ENCODE results near the gene TXNDC17.
"Not testable (repeated sequence)": the region's sequence is repeated elsewhere in the genome, so short reads cannot be mapped to it uniquely, and the experiment has no call there.

The TXNDC17 gene

GRCh38 chr17:6640536-6641246 lies at the start of gene TXNDC17, which contains the start of gene KIAA0753:
TXNDC17 (plus strand) TSS chr17:6641060; CDS start chr17:6641083, 23 bp downstream.
KIAA0753 (minus strand) TSS chr17:6640711; CDS start chr17:6635103, 5,608 bp downstream.
- peak; percentile 83 to 84 for DNase-seq (ENCODE audit: low read depth in 2 of 2, low spot score in 1 of 2)

DNA sequence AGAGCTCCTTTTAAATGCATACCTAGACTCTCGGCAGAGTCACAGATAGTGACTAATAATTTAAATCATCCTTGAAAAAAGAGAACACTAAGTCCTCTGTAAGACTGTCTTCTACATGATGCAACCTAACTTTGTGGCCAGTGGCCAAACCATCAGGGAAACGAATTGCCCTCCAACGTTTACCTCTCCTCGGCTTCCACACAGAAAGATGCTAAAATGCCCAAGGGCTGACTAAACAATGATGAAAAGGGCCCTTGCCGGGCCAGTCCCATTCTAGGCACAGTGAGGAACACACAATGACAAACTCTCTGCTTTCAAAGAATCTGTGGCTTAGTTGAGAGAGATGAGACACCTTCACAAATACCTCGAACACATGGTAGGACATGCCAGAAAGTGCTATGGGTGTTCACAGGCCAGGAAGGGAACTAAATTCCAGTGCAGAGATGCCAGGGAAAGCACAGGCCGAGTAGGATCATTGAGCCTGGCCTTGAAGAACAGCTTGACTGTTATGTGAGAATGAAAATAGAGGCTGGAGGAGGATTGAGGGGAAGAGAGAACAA lies 49.2 kb upstream of the TXNDC17 start:
- no peak for DNase-seq (ENCODE audit: low read depth in 2 of 2, low spot score in 1 of 2)

DNA sequence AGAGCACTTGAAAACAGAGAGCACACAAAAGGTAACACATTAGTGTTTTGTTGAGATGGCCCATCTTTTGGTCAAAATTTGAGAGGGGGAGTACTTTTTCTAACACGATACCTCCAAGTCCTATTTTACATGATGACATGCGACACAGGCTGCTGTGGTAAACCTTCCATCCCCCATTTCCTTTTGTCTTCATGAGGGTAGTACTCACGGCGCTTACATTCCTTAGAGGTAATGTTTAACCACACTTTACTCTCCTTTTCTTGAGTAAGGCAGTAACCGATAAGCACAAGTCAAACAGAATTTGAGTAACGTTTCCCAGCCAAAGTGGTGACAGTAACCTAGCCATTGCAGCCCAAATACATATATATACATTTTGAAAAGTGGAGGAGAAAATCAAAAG lies 48.7 kb upstream of the TXNDC17 start:
- no peak for DNase-seq (ENCODE audit: low read depth in 2 of 2, low spot score in 1 of 2)

DNA sequence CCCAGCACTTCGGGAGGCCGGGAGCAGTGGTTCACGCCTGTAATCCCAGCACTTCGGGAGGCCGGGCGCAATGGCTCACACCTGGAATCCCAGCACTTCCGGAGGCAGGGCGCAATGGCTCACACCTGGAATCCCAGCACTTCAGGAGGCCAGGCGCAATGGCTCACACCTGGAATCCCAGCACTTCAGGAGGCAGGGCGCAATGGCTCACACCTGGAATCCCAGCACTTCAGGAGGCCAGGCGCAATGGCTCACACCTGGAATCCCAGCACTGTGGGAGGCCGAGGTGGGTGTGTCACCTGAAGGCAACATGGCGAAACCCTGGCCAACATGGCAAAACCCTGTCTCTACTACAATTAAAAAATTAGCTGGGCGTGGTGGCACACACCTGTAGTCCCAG lies 47.5 kb upstream of the TXNDC17 start:
- DNase-seq (ENCODE audit: low read depth in 2 of 2, low spot score in 1 of 2): not testable (repeated sequence)

DNA sequence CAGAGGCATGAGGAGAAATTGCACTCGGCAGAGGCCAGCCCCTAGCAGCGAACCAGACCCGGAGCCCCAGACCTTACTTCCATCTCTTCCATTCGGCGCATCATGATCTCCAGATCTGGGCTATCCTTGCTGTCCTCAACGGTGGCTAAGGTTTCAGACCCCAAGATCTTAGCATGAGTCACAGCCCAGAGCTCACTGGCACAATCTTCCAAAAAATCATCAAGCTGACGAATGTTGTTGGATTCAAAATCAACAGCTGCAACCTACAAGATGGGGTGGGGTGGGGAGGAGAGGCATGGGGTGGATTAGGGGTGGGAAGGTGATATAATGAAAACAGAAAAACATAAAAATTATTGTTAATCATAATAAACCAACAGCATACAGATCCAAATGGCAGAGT lies 44.8 kb upstream of the TXNDC17 start:
- DNase-seq (ENCODE audit: low read depth in 2 of 2, low spot score in 1 of 2): no peak

- no peak for DNase-seq (ENCODE audit: low read depth in 2 of 2, low spot score in 1 of 2)
Measured at GRCh38 chr17:6596511-6596910, 44.3 kb upstream of the TXNDC17 start.

DNA sequence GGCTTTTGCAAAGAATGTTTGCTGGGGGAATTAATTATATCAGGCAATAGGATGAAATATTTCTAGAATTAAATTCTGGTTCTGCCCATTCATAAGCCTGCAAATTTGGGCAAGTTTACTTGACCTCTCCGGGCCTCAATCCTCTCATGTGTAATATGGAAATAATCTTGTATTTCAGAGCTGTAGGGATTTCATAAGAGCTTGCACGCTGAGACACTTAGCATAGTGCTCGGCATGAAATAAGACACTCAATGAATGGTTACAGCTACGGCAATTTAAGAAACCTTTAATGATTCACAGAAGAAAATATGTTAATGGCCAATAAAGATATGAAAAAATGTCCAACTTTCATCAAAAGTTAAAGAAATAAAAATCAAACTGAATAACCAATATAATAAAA lies 43.9 kb upstream of the TXNDC17 start:
- no peak for DNase-seq (ENCODE audit: low read depth in 2 of 2, low spot score in 1 of 2)

DNA sequence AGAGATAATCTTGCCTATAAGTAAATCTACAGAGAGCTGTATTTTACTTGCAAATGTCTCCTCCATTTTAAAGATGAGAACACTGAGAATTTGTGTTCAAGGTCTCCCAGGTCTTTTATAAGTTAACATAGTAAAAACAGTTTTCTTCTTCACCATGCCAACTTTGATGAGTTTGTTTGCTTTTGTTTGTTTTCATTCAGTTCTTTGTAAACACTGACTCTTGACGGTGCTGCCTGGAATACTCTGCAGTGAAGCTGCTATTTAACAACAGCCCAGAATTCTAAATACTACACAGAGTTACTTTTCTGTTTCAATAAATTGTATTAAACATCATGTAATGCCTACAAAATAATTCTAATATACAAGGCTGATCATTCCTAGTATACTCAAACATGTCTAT lies 43.1 kb upstream of the TXNDC17 start:
- DNase-seq (ENCODE audit: low read depth in 2 of 2, low spot score in 1 of 2): no peak

- DNase-seq (ENCODE audit: low read depth in 2 of 2, low spot score in 1 of 2): no peak
Measured at GRCh38 chr17:6599364-6599763, 41.5 kb upstream of the TXNDC17 start.

DNA sequence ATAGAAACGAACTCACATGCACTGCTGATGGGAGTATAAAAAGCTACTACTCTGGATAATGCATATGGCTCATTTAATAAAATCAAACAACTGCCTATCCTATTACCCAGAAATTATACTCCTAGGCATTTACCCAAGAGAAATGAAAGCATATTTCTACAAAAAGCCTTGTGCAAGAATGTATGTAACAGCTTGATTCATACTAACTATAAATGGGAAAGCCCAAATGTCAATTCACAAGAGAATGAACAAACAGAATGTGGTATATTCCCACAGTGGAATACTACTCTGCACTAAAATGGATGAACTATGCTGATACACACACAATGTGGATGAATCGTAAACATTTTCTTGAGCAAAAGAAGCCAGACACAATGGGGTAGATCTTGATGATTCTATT lies 38.7 kb upstream of the TXNDC17 start:
- DNase-seq (ENCODE audit: low read depth in 2 of 2, low spot score in 1 of 2): no peak

DNA sequence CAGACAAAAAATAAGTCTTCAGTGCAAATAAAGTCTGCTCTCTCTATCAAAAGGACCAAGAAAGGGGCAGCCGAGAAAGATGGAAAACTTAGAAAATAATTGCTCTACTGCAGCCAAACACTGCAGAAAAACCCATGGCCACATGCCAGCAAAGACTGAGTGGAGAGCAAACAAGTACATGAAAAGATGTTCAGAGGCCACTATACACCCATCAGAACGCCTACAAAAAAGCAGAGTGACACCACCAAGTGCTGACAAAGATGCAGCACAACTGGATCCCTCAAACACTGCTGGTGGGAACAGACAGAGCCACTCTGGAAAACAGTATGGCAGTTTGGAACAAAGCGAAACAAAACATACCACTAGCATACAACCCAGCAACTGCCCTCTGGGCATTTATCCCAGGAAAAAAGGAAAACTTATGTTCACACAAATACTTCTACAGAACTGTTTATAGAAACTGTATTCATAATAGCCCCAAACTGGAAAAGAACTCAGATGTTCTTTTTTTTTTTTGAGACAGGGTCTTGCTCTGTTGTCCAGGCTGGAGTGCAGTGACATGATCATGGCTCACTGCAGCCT lies 37.0 kb upstream of the TXNDC17 start:
- no peak for DNase-seq (ENCODE audit: low read depth in 2 of 2, low spot score in 1 of 2)

DNA sequence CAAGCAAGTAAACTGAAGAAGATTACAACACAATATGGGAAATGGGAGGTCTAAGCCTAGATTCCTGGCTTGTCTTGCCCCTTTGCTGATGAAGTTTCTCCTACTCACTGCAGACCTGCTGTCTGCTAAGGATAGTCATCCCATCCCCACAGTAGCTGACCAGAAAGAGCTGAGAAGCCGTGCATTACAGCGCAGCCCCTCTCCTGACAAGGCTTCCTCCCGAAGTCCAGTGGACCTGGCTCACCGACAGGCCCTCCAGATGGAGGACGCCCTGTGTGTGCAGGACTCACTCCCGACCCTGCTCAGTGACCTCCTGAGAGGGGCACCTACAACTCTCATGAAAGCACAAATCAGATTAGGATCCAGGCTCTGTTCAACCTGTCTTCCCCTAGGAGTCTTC lies 35.7 kb upstream of the TXNDC17 start:
- no peak for DNase-seq (ENCODE audit: low read depth in 2 of 2, low spot score in 1 of 2)

DNA sequence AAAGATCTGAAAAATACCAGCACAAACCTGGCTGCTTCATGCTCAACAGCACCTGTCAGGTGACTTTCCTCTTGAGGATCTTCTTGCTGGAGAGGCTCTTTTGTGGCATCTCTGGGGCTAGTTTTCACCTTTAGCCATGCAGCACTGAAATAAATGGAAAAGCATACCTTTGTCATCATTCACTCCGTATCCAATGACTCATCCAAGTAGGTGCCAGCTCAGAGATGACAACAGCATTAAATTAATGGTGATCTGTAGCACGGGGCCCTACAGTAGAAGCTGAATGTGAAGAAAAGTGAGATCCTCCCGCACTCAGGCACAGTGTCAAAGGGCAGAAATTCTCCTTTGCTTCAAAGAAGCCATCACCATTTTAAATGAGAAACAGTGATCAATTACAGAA lies 32.5 kb upstream of the TXNDC17 start:
- DNase-seq (ENCODE audit: low read depth in 2 of 2, low spot score in 1 of 2): no peak

DNA sequence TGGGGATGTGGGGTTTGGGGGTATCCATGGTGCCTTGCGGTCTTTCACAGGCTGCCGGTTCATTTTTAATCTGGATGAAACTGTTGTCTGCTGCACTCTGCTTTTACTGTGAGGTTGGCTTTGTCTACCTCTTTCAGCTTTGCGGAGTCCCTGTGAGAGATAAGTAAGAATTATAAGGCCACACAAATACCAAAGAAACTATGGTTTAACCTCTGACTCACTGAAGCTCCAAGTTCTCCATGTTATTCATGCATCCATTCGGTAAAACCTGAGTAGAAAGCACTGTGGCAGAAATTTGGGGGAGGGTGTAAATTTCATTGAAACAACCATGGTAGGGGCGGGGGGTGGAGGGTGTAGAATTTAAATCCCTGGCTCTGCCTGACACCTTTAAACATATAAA lies 30.8 kb upstream of the TXNDC17 start:
- no peak for DNase-seq (ENCODE audit: low read depth in 2 of 2, low spot score in 1 of 2)

DNA sequence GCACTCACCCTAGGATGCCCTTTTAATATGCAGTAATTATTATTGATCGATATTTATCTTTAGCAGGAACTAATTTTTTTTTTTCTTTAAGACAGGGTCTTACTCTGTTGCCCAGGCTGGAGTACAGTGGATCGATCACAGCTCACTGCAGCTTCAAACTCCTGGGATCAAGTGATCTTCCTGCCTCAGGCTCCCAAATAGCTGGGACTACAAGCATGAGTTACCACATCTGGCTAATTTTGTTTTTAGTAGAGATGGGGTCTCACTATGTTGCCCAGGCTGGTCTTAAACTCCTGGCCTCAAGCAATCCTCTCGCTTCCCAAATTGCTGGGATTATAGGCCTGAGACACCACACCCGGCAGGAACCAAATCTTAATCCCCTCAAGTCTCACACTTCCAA lies 29.6 kb upstream of the TXNDC17 start:
- no peak for DNase-seq (ENCODE audit: low read depth in 2 of 2, low spot score in 1 of 2)

DNA sequence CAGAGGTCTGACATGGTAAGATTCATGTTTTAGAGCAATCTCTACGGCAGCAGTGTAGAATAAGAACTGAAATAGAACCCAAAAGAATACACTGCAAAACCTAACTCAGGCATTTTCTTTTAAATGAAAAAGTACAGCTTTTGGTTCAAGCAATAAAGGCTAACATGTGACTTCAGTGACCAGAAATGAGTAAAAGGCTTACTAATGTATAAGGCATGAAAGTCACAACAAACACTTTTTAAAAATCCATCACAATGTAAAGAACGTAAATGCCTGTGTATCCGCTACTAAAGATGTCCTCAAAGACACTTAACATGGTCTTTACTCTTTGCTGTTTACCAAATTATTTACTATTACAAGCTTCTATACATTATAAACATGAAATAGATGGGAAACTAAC lies 16.9 kb upstream of the TXNDC17 start:
- no peak for DNase-seq (ENCODE audit: low read depth in 2 of 2, low spot score in 1 of 2)

- DNase-seq (ENCODE audit: low read depth in 2 of 2, low spot score in 1 of 2): no peak
Measured at GRCh38 chr17:6626616-6627015, 14.2 kb upstream of the TXNDC17 start.

- no peak for DNase-seq (ENCODE audit: low read depth in 2 of 2, low spot score in 1 of 2)
Measured at GRCh38 chr17:6627019-6627418, 13.8 kb upstream of the TXNDC17 start.

DNA sequence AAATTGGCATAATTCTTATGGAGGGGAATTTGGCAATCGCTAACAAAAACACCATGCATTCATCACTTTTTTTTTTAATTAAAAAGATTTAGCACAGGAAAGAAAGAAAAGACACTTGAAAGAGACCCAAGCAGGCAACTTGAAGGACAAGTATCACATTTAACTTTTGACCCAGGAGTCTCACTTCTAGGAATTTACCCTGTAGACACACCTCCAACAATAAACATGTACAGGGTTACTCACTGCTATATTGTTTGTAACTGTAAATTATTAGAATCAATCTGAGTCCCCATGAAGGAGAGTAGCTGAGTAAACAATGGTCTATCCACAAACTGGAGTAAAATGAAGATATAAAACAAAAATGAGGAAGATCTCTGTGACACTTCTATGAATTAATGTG lies 10.5 kb upstream of the TXNDC17 start:
- no peak for DNase-seq (ENCODE audit: low read depth in 2 of 2, low spot score in 1 of 2)

DNA sequence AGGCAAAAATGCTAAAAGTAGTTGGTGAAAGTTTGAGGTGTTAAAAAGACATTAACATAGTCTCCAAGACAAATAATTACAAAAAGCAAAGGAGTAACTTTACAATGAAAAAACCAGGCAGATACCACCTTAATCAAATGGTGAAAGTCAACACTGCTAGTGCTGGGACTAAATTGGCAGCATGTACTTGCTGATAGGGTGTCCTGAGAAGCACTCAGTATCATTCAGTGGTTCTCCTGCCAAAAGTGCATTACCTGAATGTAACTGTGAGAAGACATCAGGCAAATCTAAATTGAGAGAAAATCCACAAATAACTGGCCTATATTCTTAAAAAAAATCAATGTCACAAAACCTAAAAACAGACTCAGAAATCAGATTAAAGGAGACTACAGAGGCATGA lies 8.3 kb upstream of the TXNDC17 start:
- no peak for DNase-seq (ENCODE audit: low read depth in 2 of 2, low spot score in 1 of 2)

GRCh38 chr17:6633263-6633662 lies 7.6 kb upstream of the TXNDC17 start:
- DNase-seq (ENCODE audit: low read depth in 2 of 2, low spot score in 1 of 2): no peak

- no peak for DNase-seq (ENCODE audit: low read depth in 2 of 2, low spot score in 1 of 2)
Measured at GRCh38 chr17:6636105-6636504, 4.8 kb upstream of the TXNDC17 start.

Data from stimulated activated CD8-positive, alpha-beta memory T cell treated with anti-CD3 and anti-CD28 coated beads, Interleukin-4, amount 100 ng/mL, for 1 hour (primary cell).